ENCODE data around the gene ATL2.
"Not testable (repeated sequence)": the region's sequence is repeated elsewhere in the genome, so short reads cannot be mapped to it uniquely, and the experiment has no call there.

ATL2 gene

GRCh38 chr2:38268691-38269327 lies 108.3 kb downstream of the ATL2 start:
- DNase-seq: no peak

DNA sequence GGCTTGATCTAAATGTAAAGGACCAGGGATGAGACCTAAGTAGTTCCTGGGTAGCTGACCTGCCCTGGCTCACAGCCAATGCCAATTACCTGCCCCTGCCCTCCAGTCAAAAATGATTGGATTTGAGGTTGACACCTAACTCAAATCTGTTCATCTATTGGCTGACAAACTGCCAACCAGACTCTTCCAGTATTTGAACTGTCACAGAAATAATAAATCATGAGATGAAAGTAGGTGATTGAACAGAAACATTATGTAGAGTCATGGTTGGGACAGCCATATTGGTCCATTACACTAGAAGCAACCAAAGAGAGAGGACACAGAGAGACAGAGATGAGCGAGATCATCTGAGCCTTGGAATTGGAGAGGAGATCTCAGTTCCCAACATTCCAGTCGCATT lies 109.1 kb downstream of the ATL2 start:
- DNase-seq: no peak

GRCh38 chr2:38267270-38267925 lies 109.7 kb downstream of the ATL2 start:
- DNase-seq: no peak

DNA sequence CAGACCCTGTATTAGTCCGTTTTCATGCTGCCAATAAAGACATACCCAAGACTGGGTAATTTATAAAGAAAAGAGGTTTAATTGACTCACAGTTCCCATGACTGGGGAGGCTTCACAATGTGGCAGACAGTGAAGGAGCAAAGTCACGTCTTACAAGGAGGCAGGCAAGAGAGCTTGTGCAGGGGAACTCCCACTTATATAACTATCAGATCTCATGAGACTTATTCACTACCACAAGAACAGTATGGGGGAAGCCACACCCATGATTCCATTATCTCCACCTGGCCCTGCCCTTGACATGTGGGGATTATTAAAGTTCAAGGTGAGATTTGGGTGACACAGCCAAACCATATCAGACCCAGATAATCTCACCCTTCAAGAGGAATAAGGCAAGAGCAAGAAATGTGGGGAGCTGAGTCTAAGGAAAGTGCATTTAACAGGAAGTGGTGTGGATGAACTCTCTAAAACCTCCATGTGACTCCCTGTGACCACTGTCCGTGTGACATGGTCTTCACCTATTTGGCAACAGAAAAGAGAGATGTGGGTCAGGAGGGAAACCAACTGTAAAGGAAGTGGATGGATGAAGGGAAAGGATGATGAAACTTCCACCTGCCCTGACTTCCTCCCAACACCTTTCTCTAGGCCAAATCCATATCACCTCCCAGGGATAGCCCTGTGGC lies 110.6 kb downstream of the ATL2 start:
- no peak for DNase-seq

DNA sequence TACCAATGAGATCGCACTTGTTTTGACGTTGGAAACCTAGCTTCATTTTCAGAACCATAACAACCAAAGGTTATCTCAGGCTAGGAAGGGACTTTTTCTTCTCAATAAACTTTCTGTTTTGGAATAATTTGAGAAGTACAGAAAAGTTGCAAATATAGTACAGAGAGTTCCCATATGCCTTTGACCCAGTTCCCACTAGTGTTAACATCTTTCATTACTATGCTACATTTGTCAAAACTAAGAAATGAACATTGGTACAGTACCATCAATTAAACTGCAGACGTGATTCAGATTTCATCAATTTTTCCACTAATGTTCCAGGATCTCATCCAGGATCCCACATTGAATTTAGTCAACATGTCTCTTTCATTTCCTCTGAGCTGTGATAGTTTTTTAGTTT lies 111.6 kb downstream of the ATL2 start:
- DNase-seq: no peak

- no peak for DNase-seq
These were observed 112.5 kb downstream of the ATL2 start for GRCh38 chr2:38264396-38265221.

DNA sequence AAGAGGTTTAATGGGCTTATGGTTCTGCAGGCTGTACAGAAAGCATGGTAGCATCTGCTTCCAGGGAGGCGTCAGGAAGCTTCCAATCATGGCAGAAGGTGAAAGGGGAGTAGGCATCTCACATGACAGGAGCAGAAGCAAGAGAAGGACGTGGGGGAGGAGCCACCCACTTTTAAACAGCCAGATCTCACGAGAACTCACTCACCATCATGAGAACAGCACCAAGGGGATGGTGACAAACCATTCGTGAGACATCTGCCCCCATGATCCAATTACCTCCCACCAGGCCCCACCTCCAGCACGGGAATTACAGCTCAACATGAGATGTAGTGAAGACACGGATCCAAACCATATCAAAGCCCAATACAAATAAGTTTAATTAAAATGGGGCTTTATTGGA lies 113.8 kb downstream of the ATL2 start:
- DNase-seq: no peak

GRCh38 chr2:38262069-38262871 lies 114.8 kb downstream of the ATL2 start:
- peak; percentile 16 for DNase-seq

- no peak for DNase-seq
These were observed 115.5 kb downstream of the ATL2 start for GRCh38 chr2:38261569-38262068.

DNA sequence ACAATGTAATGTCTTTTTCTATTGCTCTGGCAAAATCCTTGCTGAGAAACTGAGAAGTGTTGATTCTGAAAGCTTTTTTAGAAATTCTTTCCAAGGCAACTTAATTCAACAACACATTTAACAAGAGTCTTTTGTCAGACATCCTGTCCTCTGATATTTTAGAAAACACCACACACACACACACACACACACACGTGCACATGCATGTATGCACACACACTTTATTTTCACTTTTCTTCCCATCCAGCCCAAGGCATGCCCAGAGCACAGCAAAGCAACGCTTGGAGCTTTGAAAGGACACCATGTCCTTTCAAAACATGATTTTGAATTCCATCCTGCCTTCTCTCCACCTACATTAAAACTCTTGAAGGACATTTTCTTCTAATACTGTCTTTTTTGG lies 116.1 kb downstream of the ATL2 start:
- DNase-seq: no peak

DNA sequence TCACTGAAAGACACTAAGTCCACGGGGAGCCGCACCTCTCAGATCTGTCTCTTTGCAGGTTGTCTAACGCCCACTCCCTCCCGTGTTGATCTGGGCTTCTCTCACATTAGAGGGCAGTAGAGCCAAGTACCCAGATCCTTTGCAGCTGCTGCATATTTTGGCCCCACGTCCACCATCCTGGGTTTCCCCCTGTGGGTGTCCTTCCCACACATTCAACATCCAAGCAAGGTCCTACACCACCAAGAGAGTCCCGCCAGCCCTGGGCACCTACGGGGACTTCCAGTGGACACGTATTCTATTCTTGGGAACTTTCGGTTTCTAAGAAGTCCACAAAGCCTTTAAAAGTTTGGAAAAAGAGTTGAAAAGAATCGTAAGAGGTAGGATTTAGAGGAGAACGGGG lies 116.6 kb downstream of the ATL2 start:
- DNase-seq: no peak

DNA sequence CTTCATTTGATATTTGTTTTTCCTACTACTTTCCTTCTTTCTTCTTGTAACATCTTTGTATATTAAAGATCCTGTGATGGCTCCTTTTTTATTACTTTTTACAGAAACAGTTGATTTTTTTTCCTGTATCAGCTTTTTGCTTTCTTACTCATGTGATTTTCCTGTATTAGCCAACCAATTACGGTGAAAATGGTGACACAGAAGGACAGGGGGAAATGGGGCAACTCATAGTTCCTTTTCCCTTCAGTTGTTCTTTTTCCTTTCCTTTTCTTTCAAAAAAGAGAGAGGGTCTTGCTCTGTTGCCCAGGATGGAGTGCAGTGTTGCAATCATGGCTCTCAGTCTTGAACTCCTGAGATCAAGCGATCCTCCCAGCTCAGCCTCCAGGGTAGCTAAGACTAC lies 117.8 kb downstream of the ATL2 start:
- DNase-seq: no peak

- not testable (repeated sequence) for DNase-seq
These were observed 119.4 kb downstream of the ATL2 start for GRCh38 chr2:38257680-38258079.

- no peak for DNase-seq
These were observed 120.5 kb downstream of the ATL2 start for GRCh38 chr2:38256610-38257009.

- DNase-seq: no peak
These were observed 121.9 kb downstream of the ATL2 start for GRCh38 chr2:38255211-38255610.

DNA sequence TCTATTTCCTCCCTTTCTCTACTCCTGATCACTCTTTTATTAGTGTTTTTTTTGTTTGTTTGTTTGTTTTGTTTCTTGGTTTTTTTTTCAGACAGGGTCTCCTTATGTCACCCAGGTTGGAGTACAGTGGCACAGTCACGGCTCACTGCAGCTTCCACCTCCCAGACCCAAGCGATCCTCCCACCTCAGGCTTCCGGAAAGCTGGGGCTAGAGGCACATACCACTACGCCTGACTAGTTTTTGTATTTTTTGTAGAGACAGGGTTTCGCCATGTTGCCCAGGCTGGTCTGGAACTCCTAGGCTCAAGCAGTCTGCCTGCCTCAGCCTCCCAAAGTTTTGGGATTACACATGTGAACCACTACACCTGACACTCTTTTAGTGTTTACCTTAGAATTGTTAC lies 122.3 kb downstream of the ATL2 start:
- DNase-seq: no peak

DNA sequence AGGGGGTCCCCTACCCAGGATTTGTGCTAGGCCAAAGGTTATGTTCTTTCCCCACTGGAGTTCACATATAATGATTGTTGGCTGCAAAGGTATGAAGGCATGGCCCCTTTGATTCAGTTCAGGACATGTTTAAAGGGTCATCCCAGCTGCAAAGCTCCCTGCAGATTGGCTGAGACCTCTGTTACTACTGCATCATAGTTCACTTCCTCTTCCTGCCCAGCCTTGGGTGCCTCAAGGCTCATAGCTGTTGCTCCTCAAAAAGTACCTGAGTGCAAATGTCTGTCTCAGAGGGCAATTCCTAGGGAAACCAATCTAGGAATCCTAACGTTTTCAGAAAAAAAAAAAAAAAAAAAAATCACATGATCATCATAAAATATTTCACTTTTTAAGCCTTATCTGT lies 125.1 kb downstream of the ATL2 start:
- DNase-seq: no peak

DNA sequence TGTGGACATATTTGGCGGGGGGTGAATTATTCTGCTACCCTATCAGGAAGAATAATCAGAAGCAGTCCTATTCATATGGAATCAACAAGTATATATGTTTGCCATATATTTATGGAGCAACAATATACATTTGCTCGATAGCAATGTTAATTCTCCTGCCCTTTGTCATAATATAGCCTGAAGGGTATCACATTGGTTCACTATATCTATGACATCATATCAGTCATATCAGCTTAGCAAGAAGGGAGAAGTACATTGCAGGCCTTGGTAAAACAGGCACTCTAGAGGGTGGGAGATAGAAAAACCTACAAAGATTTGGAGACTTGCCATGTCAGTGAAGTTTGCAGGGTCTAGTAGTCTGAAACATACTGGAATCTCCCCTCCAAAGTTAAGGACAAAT lies 128.4 kb downstream of the ATL2 start:
- DNase-seq: no peak

DNA sequence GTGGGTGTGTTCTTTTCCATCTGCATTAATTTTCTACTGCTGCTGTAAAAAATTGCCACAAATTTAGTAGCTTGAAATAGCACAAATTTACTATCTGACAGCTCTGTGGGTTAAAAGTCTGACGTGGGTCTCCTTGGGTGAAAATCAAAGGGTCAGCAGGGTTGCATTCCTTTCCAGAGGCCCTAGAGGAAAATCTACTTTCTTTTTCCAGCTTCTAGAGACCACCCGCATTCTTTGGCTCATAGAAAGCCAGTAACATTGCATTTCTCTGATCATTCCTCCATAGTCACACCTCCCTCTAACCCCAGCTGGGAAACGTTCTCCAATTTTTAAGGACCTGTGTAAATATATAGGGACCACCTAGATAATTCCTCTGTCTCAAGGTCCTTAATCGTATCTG lies 128.8 kb downstream of the ATL2 start:
- no peak for DNase-seq

GRCh38 chr2:38246105-38246504 lies 131.0 kb downstream of the ATL2 start:
- no peak for DNase-seq

- no peak for DNase-seq
These were observed 131.9 kb downstream of the ATL2 start for GRCh38 chr2:38245114-38245641.

GRCh38 chr2:38244301-38244700 lies 132.8 kb downstream of the ATL2 start:
- DNase-seq: no peak
